Large intestine (tissue), 3 donors: ENCODE measurements around the gene PER3. TPM values are rescaled to one million over a fixed set of nuclear protein-coding genes. Genes with fewer than 3 reads are reported as not detected.
A peak's percentile ranks its signal among the peaks of the same experiment; 100 is the strongest.

Experiments
- DNase-seq, 2 donors: peaks; one replicate each; pipeline versions ENCODE4 v3.0.0 to v3.0.0-alpha.2; 2013
- H3K27ac ChIP-seq: one replicate; pipeline ENCODE4 v1.5.1; 2013; ENCODE audit warnings: low read length
- H3K27me3 ChIP-seq: 2 replicates; pipeline ENCODE4 v1.6.1; 2013; ENCODE audit warnings: low read length; ENCODE audit not compliant: control insufficient read depth, insufficient read depth
- H3K36me3 ChIP-seq: 2 replicates; pipeline ENCODE4 v1.6.1; 2013; ENCODE audit warnings: low read length; ENCODE audit not compliant: control insufficient read depth, insufficient read depth
- H3K4me1 ChIP-seq: one replicate; pipeline ENCODE4 v1.6.1; 2013; ENCODE audit warnings: low read length; ENCODE audit not compliant: control insufficient read depth, insufficient read depth
- H3K4me3 ChIP-seq: one replicate; pipeline ENCODE4 v1.5.1; 2013; ENCODE audit warnings: low read length
- H3K9me3 ChIP-seq: one replicate; pipeline ENCODE4 v1.6.1; 2013; ENCODE audit warnings: mild to moderate bottlenecking, low read depth, low read length, moderate library complexity; ENCODE audit not compliant: control insufficient read depth
- WGBS: methylation state at CpG from one replicate; pipeline ENCODE4 v1.1.5; 2013; ENCODE audit warnings: low lambda C conversion rate; ENCODE audit not compliant: insufficient coverage; 5-methylcytosine and 5-hydroxymethylcytosine counted together
- polyA plus RNA-seq: library from polyadenylated mRNA; unstranded; fragments of 120-200 nt; gene quantifications from one replicate; pipeline ENCODE4 v1.2.1, GENCODE V29; 2013

Gene PER3
- polyA plus RNA-seq, 1 donor: 5.1 TPM

DNA sequence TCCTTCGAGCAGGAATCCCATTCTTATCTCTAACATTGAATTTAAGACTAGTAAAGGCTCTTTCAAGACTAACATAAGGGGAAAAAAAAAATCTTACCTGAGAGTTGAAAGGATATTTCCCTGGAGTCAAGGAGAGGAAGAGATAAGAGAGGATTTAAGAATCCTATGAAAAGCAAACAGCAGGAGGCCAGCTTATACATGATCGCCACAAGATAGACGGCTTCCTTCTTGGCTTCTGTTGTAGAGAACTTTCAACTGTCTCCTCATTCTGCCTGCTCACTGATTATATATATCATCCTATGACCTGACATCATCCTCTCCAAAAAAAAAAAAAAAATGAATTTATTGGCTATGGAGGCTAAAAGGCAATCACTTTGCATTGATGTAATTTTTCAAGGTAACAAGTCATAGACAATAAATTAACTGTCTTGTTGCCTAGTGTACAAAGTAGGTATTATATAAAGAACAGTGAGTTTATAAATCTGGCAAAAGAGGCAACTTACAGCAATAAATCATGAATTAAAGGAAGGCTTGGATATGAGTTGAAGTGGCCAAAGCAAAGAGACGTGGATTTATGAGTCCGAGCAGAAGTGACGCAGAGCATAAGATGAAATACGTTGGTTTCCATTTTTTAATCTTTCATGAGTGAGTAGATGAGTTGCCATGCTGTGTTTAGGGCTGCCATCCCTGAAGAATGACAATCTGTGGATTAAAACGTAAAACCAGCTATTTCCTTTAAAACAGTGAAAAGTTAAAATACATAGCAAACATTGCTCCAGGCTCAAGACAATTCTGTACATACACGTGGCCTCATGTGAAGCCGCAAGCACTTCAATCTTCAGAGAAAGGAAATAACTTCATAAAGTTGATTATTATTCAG, 69.0 kb downstream of the PER3 start, which contains the start of gene UTS2:
TSS of gene UTS2 (minus strand) at position 262 of the 880 bp plus-strand sequence. CDS start at position 200, 62 bp downstream.
- no peaks in the 10 kb centered on the region for H3K36me3 ChIP-seq
- H3K4me1 ChIP-seq: no peaks in the 10 kb centered on the region
- no peaks in the 10 kb centered on the region for H3K27me3 ChIP-seq
- no peak within 1 kb of the TSS for H3K27ac ChIP-seq
- 100% methylated on average over 1 of the region's 10 CpGs for WGBS
- no peak for DNase-seq
- no peaks in the 10 kb centered on the region for H3K9me3 ChIP-seq
- no peak within 1 kb of the TSS for H3K4me3 ChIP-seq

DNA sequence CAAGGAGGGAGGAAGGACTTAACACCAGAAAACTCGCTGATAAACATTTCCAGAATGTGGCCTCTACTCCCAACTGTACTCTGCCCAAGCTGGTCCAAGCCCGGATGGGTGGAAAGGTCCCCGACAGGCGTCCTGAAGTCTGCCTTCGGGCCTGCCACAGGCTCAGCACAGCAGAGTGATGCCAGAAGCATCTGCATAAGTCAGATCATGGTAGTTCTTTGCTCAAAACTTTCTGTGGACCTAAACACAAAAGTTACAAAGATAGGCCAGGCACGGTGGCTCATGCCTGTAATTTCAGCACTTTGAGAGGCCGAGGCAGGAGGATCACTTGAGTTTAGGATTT, 69.6 kb downstream of the PER3 start:
- H3K36me3 ChIP-seq: no peaks in the 10 kb centered on the region
- H3K4me1 ChIP-seq: no peaks in the 10 kb centered on the region
- WGBS: no CpG with 5 or more reads among the region's 7 CpGs
- no peak overlapping the region for H3K4me3 ChIP-seq
- H3K27me3 ChIP-seq: no peaks in the 10 kb centered on the region
- H3K9me3 ChIP-seq: no peaks in the 10 kb centered on the region
- H3K27ac ChIP-seq: no peak overlapping the region
- DNase-seq: no peak

DNA sequence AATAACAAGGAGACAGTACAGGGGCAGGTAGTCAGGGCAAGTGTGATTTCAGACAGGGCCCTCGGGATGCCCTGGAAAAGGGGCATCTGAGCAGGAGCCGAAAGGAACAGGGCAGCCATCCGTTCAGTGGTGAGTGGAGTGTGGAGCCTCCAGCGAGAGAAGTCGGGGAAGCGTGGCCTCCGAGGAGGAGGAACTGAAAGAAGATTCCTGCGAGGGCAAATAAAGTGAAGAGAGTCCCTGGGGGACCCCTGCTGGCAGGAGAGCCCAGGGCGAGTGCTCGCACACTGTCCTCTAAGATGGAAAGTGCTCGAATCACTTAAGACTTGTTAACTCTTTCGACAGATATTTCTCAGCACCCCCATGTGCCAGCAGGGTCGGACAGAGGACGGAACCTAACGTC, 72.3 kb downstream of the PER3 start:
- Histone ChIP-seq H3K36me3 (no peaks in the 10 kb centered on the region), H3K4me1 (no peaks in the 10 kb centered on the region), H3K4me3 (no peak overlapping the region), H3K27me3 (no peaks in the 10 kb centered on the region), H3K27ac (no peak overlapping the region), H3K9me3 (no peaks in the 10 kb centered on the region)
- DNase-seq: peak in 1 of 2 donors; percentile 9
- no CpG with 5 or more reads among the region's 15 CpGs for WGBS

DNA sequence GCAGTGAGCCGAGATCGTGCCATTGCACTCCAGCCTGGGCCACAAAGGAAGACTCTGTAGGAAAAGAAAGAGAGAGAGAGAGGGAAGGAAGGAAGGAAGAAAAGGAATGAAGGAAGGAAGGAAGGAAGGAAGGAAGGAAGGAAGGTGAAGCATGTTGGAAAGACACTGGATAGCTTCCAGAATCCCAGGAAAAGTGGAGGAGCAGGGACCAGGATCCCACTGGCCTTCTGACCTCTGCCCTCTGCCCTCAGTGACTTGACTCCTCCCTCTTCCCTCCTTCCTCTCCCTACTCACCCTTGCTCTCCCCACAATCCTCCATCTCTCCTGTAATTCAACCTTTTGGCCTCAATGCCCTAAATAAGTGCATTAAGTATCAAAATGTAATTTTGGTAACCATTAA, 72.9 kb downstream of the PER3 start:
- no CpG with 5 or more reads among the region's 2 CpGs for WGBS
- DNase-seq: no peak
- Histone ChIP-seq H3K36me3 (no peaks in the 10 kb centered on the region), H3K27ac (no peak overlapping the region), H3K4me3 (no peak overlapping the region), H3K27me3 (no peaks in the 10 kb centered on the region), H3K4me1 (no peaks in the 10 kb centered on the region), H3K9me3 (no peaks in the 10 kb centered on the region)

DNA sequence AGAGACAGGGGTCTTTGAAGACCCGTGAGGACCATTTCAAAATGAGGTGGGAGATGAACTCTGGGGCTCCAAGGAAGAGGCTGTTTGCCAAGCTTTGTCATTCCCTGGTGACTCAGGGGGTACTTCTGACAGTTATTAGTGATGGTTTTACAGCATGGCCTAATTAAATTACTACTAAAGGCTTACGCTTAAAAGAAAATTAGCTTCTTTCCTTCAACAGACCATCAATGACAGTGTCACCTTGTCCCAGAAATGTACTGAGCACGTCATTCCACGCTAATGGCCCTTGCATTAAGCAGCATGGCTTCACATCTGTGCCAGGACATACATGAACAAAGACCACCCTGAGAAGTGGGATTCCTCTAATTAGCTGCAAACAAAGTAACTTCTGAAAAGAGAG, 73.9 kb downstream of the PER3 start:
- Histone ChIP-seq H3K4me3 (no peak overlapping the region), H3K27me3 (no peaks in the 10 kb centered on the region), H3K4me1 (no peaks in the 10 kb centered on the region), H3K27ac (no peak overlapping the region), H3K36me3 (no peaks in the 10 kb centered on the region), H3K9me3 (no peaks in the 10 kb centered on the region)
- whole genome bisulfite sequencing: no CpG with 5 or more reads among the region's 4 CpGs
- no peak for DNase-seq

DNA sequence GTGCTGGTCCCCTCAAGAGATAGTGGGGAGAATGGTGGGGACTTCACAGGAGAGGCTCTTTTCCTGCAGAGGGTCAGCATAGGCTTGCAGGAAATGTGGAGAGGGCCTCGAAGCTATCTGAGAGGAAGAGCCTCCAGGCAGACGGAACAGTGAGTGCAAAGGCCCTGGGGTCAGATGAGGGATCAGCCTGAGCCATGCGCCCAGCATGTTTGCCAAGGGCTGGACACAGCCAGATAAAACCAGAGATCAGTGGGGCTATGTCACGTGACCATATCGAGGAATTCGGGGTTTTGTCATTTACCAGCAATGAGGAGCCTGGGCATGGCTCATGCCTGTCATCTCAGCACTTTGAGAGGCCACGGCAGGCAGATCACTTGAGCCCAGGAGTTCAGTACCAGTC, 75.3 kb downstream of the PER3 start:
- Histone ChIP-seq H3K27ac (no peak overlapping the region), H3K4me3 (no peak overlapping the region), H3K27me3 (no peaks in the 10 kb centered on the region), H3K9me3 (no peaks in the 10 kb centered on the region), H3K36me3 (no peaks in the 10 kb centered on the region), H3K4me1 (no peaks in the 10 kb centered on the region)
- no peak for DNase-seq
- WGBS: 100% methylated on average over 1 of the region's 7 CpGs

DNA sequence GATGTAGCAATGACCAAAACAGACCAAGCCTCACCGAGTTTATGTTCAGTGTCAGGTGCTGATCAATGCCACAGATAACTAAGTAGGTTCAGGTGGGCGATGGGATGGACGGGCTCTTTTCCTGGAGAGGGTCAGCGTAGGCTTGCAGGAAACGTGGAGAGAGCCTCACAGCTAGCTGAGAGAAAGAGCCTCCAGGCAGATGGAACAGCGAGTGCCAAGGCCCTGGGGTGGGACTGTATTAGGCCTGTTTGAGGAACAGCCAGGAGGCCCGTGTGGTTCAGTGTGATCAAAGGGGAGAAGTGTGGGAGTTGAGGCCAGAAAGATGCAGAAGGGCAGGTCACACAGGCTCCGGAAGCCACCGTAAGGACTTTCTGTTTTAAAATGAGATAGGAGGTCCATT, 76.0 kb downstream of the PER3 start:
- H3K36me3 ChIP-seq: no peaks in the 10 kb centered on the region
- no peak overlapping the region for H3K4me3 ChIP-seq
- no peaks in the 10 kb centered on the region for H3K27me3 ChIP-seq
- H3K27ac ChIP-seq: no peak overlapping the region
- no peak for DNase-seq
- H3K9me3 ChIP-seq: no peaks in the 10 kb centered on the region
- WGBS: no CpG with 5 or more reads among the region's 9 CpGs
- no peaks in the 10 kb centered on the region for H3K4me1 ChIP-seq

DNA sequence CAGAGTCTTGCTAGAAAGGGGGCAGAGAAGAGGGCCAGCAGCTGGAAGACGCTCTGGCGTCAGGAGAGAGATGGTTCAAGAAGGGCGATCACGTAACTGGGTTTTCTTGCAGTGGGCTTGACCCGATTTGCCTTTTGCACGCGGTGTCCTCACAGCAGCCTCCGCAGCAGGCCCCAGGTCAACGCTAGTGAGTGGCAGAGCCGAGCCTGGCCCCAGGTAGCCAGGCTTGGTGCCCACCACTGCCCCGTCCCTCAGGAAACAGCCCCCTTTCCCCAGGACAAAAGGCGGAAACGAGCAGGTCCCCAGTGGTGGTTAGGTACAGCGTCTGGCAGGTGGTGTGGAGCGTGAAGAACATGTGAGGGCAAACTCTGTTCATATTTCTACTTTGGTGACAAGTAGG, 77.4 kb downstream of the PER3 start:
- Histone ChIP-seq H3K36me3 (no peaks in the 10 kb centered on the region), H3K27ac (no peak overlapping the region), H3K4me1 (no peaks in the 10 kb centered on the region), H3K27me3 (no peaks in the 10 kb centered on the region), H3K9me3 (no peaks in the 10 kb centered on the region), H3K4me3 (no peak overlapping the region)
- DNase-seq: no peak
- no CpG with 5 or more reads among the region's 15 CpGs for WGBS

DNA sequence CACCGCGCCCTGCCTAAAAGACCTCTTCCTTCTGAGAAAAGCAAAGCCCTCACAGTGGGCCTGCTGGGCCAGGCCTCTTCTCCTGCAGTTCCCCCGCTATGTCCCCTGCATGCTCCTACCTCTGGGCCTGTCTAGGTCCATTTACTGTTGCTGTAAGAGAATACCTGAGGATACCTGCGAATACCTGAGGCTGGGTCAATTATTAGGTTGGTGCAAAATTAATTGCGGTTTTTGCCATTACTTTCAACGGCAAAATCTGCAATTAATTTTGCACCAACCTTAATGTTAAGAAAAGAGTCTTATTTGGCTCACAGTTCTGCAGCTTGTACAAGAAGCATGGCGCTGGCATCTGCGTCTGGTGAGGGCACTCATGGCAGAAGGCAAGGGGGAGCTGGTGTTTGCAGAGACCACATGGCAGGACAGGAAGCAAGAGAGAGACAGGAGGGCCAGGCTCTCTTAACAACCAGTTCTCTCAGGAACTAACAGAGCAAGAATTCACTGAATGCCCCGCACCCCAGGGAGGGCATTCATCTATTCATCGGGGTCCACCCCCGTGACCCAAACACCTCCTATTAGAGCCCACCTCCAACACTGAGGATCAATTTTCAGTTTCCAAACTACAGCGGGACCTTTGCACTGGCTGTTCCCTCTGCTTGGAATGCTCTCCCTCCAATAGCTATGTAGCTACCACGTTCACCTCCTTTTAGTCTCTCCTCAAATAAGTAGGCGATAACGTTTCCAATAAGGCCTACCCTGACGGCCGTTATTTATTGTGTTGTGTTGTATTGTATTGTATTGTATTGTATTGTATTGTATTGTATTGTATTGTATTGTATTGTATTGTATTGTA, 78.3 kb downstream of the PER3 start:
- Histone ChIP-seq H3K4me1 (no peaks in the 10 kb centered on the region), H3K9me3 (no peaks in the 10 kb centered on the region), H3K27ac (no peak overlapping the region), H3K36me3 (no peaks in the 10 kb centered on the region), H3K4me3 (no peak overlapping the region), H3K27me3 (no peaks in the 10 kb centered on the region)
- no peak for DNase-seq
- no CpG with 5 or more reads among the region's 17 CpGs for WGBS

DNA sequence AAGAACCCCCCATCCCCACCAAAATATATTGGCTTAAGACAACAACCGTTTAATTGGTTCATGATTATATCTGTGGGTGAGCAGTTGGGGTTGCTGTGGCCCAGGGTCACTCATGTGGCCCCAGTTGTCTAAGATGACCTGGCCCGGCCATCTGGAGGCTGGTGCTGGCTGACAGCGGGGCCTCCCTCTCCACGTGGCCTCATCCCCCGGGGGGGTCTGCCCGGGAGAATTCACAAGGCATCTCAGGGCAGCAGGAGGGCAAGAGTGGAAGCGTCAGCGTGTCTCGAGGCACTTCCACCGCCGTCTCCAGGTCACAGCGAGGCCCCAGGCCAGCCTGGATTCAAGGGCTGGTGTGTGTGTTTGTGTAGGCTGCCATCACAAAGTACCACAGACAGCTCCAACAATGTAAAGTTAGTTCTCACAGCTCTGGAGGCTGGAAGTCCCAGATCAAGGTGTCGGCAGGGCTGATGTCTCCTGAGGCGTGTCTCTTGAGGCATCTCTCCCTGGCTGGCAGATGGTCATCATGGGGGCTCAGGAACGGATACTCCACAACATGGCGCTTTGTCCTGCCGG, 79.8 kb downstream of the PER3 start:
- no peak overlapping the region for H3K27ac ChIP-seq
- no peak for DNase-seq
- no peaks in the 10 kb centered on the region for H3K9me3 ChIP-seq
- H3K4me1 ChIP-seq: no peaks in the 10 kb centered on the region
- no peaks in the 10 kb centered on the region for H3K36me3 ChIP-seq
- no peak overlapping the region for H3K4me3 ChIP-seq
- H3K27me3 ChIP-seq: no peaks in the 10 kb centered on the region
- WGBS: no CpG with 5 or more reads among the region's 17 CpGs
